ENCODE data around the gene XRCC5.

Gene XRCC5

DNA sequence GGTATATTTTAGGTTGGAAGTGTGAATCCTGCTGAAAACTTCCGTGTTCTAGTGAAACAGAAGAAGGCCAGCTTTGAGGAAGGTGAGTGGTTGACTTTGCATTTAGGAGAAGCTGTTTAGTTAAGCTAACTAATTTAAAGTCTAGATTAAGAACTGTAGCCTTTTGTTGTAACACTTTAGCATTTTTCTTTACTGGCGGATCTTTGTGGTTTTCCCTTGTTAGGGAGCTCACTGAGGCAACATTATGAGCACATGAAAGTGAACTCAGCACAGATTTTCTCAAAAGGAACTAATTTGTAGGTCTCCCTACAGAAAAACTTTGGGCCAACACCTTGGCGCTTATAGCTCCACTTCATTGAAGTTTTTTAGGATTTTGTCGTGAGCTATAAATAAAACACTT lies 52.8 kb downstream of the XRCC5 start:
- DNase-seq = no peak

DNA sequence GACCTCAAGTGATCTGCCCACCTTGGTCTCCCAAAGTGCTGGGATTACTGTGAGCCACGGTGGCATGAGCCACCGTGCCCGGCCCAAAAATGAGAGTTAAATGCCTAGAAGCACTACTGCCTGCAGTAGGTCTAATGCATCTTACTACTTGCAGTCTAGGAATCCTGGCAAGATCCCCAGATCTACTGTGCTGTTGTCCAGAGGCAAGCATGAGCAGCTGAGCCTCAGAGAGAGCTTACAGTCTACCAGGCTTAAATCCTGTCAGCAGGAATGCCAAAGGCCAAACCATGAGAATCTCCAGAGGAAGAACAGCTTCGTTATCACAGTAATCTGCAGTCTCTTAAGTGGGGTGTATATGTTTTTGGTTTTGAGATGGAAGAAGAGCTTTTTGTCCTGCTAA lies 54.4 kb downstream of the XRCC5 start:
- no peak for DNase-seq

DNA sequence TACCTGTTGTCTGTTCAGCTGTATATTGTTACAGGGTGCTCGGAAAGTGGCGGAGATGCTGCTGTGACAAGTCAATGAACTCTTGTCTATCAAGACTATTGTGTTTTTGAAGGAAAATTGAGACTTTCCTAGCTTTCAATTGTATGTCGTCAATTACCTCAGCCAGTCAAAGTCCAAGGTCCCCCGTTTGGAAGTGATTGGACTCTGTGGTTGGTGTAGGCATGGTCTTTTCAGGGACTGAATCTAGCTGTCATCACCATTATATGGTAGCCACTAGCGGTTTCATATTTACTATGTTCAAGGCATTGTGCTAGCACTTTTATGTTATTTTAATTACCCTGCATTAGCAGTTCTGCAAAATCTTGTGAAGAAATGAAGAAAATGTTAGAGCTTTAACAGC lies 54.9 kb downstream of the XRCC5 start:
- DNase-seq = no peak

DNA sequence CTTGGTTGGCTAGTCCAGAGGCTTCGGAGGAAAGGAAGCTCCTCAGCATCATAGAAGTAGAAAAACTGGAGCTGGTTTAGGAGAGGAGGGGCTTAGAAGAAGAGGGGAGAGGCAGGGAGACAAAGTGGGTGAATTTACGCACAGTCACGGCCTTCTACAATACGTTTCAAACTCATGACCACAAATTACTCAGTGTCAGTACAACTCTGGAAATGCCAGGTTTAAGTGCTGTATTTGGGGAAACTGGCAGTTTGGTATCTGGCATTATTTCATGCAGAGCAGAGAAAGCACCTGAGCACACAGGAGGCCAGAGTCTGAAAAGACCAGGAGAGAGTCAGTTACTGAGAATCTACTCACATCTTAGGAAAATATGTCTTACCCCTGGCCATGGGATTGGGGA lies 55.4 kb downstream of the XRCC5 start:
- DNase-seq = no peak

DNA sequence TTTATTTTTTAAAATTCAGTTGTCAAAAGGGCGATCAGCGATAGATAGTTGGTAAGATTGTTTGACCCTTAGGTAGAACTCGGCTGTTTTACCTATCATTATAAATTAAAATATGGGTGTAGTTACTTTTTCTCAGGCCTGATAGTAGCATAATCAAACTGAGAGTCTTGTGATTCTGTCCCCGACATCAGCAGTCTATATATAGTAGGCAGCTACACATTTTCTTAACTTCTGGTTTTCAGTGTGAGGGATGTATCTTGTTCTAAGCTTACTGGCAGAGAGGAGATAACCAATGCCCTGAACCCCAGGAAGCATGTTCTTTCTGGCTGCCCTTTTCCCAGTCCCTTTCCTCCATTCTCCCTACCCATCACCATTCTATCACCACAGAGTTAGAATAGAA lies 56.6 kb downstream of the XRCC5 start:
- no peak for DNase-seq

DNA sequence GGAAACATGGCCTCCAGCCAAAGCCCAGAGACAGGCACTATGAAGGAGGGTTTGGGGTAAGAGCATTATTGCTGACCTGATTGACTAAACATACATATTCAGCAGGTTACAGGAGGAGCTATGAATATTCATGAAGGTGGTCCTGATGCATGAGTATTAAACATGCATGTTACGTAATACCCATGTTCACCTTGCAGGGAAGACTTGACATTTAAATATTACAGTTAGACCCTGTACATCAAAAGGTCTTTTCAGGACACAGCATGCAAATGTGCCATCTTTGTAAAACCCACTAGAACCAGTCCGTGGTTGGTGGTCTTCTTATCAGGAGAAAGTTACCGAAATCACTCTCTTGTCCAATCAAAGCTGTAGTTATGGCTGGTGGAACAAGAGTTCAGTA lies 59.9 kb downstream of the XRCC5 start:
- no peak for DNase-seq

DNA sequence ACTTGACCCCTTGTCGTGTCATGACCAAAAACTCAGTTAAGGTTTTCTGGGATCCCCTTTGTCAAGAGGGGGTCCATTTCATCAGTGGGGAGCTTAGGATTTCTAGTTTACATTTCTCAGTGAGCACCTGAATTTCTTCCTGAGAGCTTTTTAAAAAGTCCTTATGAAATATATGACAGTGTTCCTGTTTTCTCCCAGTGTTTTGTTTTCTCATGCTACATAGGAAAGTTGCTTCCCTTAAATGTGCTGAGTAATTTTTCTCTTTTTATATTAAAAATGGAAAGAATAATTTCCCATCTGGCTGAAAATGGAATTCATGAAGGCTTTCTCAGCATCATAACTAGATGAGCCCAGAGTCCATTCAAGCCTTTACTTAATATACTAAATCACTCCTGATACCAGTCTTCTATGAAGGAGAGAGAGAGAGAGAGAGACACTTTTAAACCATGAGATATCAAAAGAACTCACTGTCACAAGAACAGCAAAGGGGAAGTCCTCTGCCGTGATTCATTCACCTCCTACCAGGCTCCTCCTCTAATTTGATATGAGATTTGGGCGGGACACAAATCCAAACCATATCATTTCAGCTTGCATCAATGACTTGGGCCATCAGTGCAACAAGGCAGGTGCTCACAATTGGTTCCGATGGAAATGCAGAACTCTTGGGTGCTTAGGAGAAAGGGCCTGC lies 61.1 kb downstream of the XRCC5 start:
- no peak for DNase-seq

DNA sequence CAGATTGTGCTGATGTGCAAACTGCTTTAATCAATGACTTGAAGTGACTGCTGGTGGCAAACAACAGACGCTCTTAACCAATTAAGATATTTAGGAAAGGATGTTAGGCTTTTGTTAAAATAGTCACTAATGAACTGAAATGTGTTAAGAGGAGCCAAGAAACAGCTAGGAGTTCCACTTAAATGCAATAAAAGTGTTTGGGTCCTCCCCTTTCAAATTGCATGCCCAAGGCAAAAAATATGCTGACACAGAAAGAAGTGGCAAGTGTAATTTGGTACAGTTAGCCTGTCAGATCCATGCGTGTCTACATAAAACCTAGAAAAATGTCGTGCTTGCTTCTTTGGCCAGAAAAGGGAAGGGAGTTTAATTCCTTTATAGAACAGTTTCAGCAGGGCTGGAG lies 61.9 kb downstream of the XRCC5 start:
- no peak for DNase-seq

DNA sequence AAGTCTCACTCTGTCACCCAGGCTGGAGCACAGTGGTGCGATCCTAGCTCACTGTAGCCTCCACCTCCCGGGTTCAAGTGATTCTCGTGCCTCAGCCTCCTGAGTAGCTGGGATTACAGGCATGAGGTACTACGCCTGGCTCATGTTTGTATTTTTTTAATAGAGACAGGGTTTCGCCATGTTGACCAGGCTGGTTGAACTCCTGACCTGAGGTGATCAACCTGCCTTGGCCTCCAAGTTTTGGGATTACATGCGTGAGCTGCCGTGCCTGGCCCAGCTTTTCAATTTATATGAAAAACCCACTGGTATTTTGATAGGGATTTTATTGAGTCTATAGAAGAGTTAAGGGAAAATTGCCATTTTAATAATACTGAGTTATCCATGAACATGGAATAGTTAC lies 63.3 kb downstream of the XRCC5 start:
- no peak for DNase-seq

DNA sequence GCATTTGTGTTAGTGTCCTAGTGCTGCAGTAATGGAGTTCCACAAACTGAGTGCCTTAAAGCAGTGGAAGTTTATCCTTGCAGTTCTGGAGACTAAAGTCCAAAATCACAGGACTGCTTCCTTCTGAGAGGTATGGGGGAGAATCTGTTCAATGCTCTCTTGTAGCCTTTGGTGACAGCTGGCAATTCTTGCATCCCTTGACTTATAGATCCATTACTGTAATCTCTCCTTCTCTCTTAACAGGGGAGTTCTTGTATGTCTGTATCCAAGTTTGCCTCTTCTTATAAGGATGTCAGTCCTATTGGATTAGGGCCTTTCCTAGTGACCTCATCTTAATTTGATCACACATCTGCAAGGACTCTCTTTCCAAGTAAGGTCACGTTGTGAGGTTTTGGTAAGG lies 69.9 kb downstream of the XRCC5 start:
- no peak for DNase-seq

DNA sequence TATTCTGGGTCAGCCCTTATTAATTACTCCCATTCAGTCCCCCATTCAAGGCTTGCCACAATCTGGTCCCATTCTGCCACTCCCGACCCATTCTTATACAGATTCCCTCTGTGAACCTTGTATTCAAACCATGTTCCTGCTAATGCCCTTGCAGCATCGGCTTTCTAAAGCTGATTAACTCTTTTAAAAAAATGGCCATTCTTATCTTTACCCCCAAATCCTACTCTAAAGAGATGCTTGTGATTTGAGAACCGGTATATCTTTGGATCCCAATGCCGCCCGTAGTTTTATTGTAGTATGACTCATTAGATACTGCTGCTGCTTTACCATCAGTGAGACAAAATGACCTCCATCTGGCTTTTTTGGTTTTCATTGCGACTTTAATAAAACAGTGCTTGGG lies 72.2 kb downstream of the XRCC5 start:
- DNase-seq = no peak

DNA sequence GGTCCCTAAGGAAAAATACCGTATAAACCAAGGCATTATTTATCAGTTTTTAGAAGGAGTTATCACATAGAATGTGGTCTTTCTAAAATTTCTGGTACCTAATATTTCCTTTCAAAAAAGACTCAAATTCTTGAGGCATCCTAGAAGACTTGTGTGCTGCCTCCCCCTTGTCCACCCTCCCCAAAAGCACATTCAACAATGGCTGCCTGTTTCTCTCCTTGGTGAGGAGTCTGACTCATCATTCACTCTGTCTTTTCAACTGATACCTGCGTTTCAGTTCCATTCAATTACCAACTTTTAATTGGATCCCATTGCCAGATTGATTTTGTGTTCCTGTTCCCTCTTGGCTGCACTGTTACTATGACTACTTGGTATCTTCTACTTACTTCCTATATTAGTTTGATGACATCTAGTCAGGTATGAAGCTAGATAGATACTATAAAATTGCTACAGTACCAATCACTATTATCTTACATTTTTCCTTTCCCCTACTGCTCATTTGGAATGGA lies 72.9 kb downstream of the XRCC5 start:
- no peak for DNase-seq

DNA sequence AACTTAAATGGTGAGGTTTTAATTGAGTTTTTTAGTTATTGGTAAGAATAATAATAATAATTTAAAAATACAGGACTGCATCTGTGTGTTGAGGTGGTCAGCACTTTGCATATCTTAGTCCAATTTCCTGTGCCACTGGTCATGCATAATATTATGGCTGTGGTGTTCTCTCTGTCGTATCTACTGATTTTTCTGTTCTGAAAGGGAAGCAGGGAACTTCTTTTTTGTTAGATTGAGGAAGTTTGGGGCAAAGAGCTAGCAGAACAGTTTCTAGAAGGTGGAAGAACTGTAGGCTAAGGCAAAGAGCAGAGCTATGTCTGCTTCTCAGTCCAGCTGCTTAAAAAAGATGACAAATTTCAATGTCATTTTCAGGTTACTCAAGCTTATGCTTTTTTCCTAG lies 74.3 kb downstream of the XRCC5 start:
- no peak for DNase-seq

DNA sequence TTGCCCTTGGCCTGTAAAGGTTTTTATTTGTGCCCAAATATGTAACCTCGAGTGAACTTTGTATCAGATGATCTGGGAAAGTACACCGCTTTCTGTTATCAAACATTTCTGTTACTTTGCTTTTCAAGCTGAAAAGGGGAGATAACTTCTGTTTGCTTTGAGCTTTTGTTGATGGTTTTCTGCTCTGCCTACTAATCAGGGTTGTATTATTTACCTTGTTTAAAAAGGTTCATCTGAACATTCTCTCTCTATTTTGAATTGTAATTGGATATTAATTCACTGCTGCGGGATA lies 79.4 kb downstream of the XRCC5 start:
- DNase-seq = no peak

DNA sequence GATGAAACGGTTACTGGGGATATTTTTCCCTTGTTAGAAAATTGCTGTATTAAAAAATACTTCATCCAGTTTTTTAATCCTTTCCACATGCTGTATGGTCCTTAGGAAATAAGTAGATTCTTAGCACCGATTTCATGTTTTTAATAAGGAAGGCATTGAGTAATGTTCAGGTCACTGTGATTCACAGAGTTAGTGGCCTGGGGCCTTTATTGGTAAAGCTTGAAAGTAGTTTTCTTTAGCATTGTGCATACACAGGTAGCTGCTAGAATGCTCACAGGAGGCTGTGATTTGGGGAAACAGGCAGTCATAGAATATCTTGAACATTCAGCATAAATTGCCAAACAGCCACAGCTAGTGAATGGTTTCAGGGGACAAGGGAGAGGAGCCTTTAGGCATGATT lies 79.8 kb downstream of the XRCC5 start:
- DNase-seq = no peak

DNA sequence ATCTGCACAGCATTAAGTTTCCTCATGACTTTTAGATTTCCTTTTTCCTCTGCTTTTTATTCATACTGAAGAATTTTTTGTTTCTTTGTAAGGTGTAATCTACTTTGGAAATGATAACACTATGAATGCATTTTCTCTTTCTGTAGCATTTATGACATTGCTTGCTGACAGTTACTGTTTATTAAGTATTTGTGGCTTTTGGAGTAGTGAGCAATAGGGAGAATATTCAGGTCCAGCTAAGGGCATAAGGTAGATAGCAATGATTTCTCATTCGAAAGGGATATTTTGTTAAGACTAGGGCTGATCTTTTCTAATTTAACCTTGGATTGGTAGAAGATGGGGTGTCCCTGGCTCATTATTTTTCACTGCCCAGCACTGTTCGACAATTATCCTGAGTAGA lies 80.3 kb downstream of the XRCC5 start:
- no peak for DNase-seq

DNA sequence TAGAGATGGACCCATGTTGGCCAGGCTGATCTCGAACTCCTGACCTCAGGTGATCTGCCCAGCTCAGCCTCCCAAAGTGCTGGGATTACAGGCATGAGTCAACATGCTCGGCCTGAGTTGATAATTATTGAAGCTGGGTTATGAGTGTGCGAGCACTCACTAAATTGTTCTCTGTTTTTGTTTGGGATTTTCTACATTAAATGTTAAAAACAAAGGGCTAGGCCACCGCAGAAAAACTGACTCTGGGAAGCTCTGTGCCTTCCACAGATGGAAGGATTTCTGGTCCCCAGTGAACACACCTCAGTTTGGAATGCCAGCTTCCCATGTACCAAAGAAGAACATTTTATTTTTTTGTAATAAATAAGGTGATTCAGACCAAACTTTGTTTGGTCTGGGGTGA lies 83.0 kb downstream of the XRCC5 start:
- no peak for DNase-seq

DNA sequence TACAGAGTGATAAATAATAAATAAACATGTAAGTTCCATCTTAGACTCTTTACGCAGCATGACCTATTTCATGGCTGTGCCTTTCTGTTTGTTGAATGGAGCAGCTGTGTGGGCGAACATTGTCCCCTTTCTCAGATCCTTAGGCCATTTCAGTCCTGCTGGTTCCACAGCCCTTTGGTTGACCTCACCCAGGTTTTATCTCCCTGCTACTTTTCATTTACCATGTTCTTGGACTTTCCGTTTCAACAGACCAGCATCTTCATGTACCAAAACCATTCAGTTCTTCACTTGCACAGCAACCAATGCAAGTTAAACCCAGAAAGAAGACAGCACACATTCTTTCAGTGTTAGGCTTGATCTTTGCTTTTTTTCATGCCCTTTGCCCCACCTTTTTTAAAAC lies 83.8 kb downstream of the XRCC5 start:
- DNase-seq = no peak

DNA sequence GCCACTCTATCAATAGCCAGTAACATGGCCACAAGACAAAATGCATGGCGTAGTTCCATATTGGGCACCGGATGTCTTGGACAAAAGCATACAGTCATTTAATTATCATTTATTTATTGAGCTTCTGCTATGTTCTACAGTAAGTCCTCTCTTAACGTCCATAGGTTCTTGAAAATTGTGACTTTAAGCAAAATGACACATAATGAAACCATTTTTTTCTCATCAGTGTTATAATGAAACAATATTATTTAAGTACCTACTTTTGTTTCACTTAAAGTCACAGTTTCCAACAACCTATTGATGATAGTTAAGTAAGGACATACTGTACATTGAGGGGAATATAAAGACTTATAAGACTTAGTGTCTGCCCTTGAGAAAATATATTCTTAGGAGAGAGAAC lies 84.9 kb downstream of the XRCC5 start:
- no peak for DNase-seq

DNA sequence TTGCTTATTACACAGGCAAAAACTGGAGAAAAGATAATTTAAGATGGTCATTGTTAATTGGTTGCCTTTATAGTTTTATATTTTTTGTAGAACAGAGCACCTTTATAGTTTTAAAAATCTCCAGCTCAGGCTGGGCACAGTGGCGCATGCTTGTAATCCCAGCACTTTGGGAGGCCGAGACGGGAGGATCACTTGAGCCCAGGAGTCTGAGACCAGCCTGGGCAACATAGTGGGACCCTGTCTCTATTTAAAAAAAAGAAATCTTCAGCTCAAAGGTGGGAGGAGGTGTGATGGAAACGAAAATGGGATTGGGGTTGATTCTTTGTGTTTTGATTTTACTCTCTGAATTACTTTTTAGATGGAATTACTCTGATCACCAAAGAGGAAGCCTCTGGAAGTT lies 85.4 kb downstream of the XRCC5 start:
- DNase-seq = no peak

DNA sequence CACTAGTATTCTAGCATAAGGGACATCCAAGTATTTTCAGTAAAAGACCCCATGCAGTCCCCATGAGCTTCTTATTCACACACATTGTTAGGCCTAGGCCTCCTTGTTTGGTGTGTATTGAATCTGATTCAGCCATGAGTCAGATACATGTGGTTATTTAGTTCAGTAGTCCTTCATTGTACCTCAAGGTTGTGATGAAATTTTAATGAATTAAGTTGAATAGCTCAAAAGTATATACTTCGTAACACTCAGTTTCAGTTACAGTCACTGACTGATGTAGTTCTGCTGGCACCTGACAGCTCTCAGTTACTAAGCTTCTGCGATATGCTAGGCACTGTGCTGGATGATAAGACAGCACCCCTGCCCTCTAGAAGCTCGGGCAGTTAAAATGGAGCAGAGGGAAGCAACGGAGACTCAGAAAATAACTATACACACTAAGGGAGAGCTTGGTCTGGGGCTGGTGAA lies 86.4 kb downstream of the XRCC5 start:
- no peak for DNase-seq

DNA sequence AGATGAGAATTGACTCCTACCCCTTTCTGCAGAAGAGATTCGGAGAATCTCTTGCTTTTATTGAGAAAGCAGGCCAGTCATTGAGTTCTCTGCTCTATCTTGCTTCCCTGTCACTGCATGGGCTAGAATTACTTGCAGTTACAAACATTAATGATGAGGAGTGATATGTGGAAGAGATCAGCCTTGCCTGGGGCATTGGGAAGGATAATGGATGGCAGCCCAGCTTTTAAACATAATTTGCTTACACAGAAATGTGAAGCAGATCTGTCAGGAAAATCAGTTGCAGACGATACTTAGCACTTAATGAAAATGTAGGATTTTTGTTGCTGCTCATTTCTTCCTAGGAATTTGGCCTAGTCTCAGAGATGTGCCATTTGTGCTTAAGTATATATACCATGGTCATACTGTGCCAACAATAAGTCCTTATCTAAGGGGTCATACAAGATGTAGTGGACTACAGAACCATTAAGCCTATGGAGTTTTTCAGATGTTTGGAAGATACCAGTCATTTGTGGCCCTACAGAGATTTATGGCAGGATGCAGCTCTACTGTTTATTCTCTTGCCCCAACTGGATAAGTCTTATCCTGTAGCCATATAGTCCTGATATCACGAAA lies 92.7 kb downstream of the XRCC5 start:
- DNase-seq = no peak

DNA sequence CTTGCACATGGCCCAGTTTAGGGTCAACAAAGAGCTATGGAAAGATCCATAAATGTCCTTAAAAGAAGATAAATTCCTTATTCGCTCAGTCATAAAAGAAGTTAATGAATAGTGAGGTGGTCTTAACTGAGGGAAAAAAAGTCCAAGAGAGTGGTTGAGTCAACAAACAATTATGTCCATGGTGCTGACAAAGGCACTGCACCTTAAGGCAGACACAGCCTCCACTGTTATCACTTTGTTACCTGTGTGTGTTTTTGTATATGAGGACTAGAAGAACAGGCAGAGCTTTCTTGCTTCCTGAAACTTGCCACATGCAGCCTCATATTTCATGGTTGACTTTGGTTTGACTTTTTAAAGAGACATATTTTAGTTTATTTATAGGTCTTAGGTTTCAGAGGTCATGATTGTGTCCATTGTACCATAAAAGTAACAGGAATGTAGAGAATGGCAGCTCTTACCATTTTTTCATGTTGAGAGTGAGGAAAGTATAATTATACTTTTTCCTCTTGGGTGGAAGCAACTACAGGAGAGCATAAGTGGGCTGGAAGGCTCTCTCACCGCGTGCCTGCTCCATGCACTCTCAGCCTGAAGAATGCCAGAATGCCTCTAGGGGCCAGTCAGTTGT lies 93.6 kb downstream of the XRCC5 start:
- DNase-seq = no peak

DNA sequence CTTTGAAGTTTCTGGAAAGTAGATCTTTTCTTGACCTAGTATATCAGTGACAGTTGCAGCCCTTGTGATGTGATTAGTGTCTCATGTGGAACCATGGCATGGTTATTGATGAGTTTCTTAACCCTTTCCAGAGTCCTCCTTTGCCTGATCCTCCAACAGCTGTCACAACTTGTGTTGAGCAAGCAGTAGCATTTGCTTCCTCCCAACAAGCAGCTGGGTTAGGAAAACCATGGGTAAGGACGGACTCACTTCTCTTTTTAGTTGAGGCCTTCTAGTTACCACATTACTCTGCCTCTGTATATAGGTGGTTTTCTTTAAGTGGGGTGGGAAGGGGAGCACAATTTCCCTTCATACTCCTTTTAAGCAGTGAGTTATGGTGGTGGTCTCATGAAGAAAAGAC lies 96.3 kb downstream of the XRCC5 start:
- DNase-seq = no peak

Measured in NCI-H748 treated with DMSO at 0.1 percent for 48 hours (cell line).